Activated CD4-positive, alpha-beta T cell treated with anti-CD3 and anti-CD28 coated beads, Interleukin-2, amount 10 ng/mL, durations not matched to agents 7 days and 5 days (primary cell): ENCODE measurements around the gene GALNT6. TPM values are rescaled to one million over a fixed set of nuclear protein-coding genes. Genes with fewer than 3 reads are reported as not detected.

Experiments
- CTCF ChIA-PET: fragments of 350-600 bp; sonication (Branson Sonifier 250); formaldehyde crosslinking; loops from one replicate; lab custom pipeline; 2021; ENCODE audit warnings: antibody characterized with exemption; lab: Charles Lee
- POLR2A ChIA-PET: fragments of 350-600 bp; sonication (Branson Sonifier 250); formaldehyde crosslinking; loops from one replicate; lab custom pipeline; 2021; ENCODE audit warnings: antibody characterized with exemption; lab: Charles Lee
- DNase-seq: peaks from one replicate; pipeline ENCODE4 v3.0.0-alpha.2; 2020
- H3K27ac Mint-ChIP-seq: one replicate; pipeline ENCODE4 v1.8.0; 2021; ENCODE audit warnings: mild to moderate bottlenecking, moderate library complexity, mixed read lengths
- H3K27me3 Mint-ChIP-seq: one replicate; pipeline ENCODE4 v1.8.0; 2021; ENCODE audit warnings: mixed read lengths
- H3K36me3 Mint-ChIP-seq: one replicate; pipeline ENCODE4 v1.8.0; 2021; ENCODE audit warnings: low read depth, mixed read lengths
- H3K4me1 Mint-ChIP-seq: one replicate; pipeline ENCODE4 v1.8.0; 2021; ENCODE audit warnings: mixed read lengths
- H3K4me3 Mint-ChIP-seq: one replicate; pipeline ENCODE4 v1.8.0; 2021; ENCODE audit warnings: mild to moderate bottlenecking, moderate library complexity, mixed read lengths
- H3K9me3 Mint-ChIP-seq: one replicate; pipeline ENCODE4 v1.8.0; 2021; ENCODE audit warnings: mixed read lengths
- total RNA-seq, 2 experiments: library from RNA; stranded (reverse); gene quantifications; one replicate each; pipeline ENCODE4 v1.2.3, GENCODE V29; 2021

GALNT6 gene
- total RNA-seq, 2 experiments from 2014 or later, result 17.5 to 18.9 TPM

DNA sequence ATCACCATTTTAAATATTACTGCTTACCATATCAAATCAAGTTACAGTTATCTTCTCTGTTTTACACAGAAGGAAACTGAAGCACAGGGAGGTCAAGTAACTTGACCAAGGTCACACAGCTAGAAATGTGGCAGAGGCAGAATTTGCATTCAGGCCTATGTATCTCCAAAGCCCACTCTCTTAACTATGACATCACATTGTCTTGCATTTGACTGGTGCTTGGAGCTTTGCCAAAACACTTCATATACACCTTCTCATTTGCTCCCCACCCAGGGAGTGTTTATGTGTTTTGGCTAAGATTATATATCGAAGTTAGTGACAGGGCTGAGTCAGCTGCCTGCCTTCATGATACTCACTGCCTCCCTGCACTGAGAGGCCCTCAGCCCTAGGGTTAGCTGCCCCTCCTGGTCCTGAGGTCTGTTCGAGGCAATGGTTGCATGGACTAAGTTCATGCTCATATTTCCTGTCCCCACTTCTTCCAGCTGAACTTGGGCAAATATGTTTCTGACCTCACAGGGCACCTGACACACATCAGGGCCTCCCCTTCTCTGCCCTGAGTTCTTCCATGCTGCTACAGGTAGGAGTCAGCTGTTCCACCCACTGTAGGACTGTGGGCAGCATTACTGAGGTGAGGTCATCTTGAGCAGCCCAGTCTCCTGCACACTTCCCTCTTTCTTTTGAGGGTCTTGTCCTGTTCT is 1.8 kb downstream of the GALNT6 start:
- Mint-ChIP-seq H3K27ac (peak overlapping the region; percentile 43), H3K36me3 (peaks cover 2% of the 10 kb centered on the region)
- POLR2A ChIA-PET, result interaction anchor here (0.6 kb wide), 1 partner anchor 66 kb away, joined by 3 read pairs; no protein-coding TSS in a partner anchor

DNA sequence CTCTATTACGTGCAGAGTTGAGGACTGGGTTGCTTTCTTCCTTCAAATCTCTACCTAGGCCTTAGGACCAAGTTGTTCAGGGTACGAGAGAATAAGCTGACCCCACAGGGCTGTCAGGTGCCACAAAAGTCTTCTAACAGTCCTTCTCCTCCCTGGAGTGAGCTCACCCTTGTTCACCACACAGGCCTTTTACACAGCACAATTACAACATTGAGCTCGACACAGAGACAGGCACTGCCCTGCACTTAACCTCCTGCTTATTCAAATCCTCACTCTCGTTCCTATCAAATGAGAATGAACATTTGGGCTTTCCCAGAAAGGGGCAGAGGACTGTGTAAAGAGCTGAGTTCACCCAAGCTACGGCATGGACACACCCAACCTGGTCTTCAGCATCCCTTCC is 2.4 kb downstream of the GALNT6 start:
- ChIA-PET CTCF (interaction anchor here (0.8 kb wide), 1 partner anchor 17 kb away, joined by 4 read pairs; no protein-coding TSS in a partner anchor), POLR2A (no interaction called here)
- DNase-seq, result no peak
- Mint-ChIP-seq H3K27me3 (no peaks in the 10 kb centered on the region), H3K27ac (no peak overlapping the region), H3K36me3 (peaks cover 4% of the 10 kb centered on the region), H3K4me3 (no peak overlapping the region), H3K9me3 (no peaks in the 10 kb centered on the region), H3K4me1 (peaks cover 68% of the 10 kb centered on the region)

More for the DNA sequence above, 1.8 kb downstream of the GALNT6 start:
- Mint-ChIP-seq H3K4me3 (peak overlapping the region; percentile 31), H3K4me1 (peaks cover 68% of the 10 kb centered on the region), H3K9me3 (no peaks in the 10 kb centered on the region), H3K27me3 (no peaks in the 10 kb centered on the region)
- CTCF ChIA-PET, result interaction anchor here (0.8 kb wide), 1 partner anchor 18 kb away, joined by 4 read pairs; no protein-coding TSS in a partner anchor
- no peak for DNase-seq

DNA sequence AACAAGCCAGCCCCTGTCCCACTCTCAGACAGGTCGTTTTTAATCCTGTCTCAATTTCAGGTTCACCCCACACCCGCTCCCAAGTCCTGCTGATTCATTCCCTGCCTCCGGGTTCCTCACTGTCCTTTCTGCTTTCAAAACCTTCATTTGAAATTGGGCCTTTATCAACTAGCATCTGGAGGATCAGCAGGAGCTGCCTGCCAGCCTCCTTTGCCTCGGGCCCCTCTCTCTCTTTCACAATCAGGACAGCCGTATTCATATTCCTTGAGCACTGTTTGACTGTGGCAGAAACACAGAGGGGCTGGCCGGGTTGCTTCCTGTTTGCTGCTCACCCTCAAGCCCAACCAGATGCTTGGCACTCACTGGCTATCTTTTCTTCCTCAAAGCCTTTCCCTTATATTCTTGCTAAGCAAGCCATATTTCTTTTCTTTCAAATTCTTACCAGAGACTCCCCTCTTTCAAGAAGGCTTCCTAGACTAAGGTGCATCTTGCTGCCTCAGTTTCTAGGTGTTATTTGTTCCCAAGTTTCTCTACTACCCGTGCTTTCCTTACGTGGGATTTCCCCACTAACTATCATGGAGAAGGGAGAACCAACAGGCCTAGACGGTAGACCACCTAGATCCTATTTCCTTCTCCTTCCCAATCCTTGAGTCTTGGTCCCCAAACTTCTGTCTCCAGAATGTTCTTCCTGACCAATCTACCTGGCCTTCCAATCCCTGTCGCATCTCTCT is 3.0 kb downstream of the GALNT6 start:
- H3K27me3 Mint-ChIP-seq, result no peaks in the 10 kb centered on the region
- H3K27ac Mint-ChIP-seq, result peak overlapping the region; percentile 41
- H3K36me3 Mint-ChIP-seq, result peaks cover 7% of the 10 kb centered on the region
- ChIA-PET POLR2A (no interaction called here), CTCF (interaction anchor here (0.6 to 0.8 kb wide), 2 partner anchors 9 to 16 kb away, joined by 4 read pairs; no protein-coding TSS in a partner anchor)
- no peak overlapping the region for H3K4me3 Mint-ChIP-seq
- no peaks in the 10 kb centered on the region for H3K9me3 Mint-ChIP-seq
- peaks cover 68% of the 10 kb centered on the region for H3K4me1 Mint-ChIP-seq
- DNase-seq, result no peak

DNA sequence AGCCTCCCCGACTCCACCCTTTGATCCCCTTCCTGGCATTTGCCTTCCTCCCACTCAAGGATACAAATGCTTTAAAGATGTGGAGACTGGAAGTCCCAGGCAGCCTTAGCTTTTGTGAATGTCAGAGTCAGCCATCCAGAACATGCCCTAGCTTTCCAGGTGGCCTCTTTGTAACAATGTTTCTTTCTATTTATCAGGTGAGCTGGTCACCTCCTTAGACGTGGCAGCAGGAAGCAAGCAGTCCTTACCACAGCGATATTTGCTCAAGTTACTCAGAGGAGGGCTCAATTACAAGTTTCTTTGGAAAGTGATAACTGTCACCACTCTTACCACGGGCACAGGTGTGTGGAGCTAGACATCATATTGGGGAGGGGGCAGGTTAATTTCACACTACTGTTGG is 4.9 kb downstream of the GALNT6 start:
- Mint-ChIP-seq H3K27ac (no peak overlapping the region), H3K4me1 (peaks cover 66% of the 10 kb centered on the region), H3K27me3 (no peaks in the 10 kb centered on the region), H3K36me3 (peaks cover 20% of the 10 kb centered on the region), H3K4me3 (no peak overlapping the region), H3K9me3 (no peaks in the 10 kb centered on the region)
- POLR2A ChIA-PET, result no interaction called here
- CTCF ChIA-PET, result interaction anchor here (0.8 to 1.4 kb wide), 3 partner anchors 12 to 45 kb away, joined by 3 to 4 read pairs (median 3); no protein-coding TSS in a partner anchor
- DNase-seq, result no peak

DNA sequence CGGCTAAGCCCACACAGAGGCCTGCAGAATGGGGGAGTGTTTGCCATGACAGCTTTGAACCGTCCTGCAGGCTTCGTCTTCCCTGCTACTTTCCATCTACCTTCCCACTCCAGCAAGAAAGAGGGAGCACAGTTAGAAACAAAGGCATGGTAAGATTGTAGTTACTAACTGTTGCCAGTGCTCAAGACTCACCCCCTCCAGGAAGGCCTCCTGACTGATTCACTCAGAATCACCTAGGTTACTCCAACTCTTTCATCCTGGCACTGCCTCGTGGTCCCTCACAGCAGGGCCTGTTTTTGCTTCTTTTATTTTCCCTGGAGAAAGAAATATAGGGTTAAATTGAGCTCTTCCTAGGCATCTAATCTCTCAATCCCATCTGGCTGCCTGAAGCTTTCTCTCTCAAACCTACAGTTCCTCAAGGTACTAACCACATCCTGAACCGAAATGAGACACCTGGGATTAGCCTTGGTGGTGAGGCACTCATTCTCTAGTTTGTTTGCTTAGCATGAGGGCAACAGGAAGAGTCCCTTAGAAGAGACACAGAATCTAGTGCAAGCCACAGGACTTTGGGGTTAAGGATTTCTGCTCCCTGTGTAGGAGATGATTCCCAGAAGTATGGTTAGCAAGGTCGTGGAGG is 7.8 kb downstream of the GALNT6 start:
- Mint-ChIP-seq H3K4me3 (no peak overlapping the region), H3K27ac (peak overlapping the region; percentile 60), H3K4me1 (peaks cover 44% of the 10 kb centered on the region), H3K9me3 (no peaks in the 10 kb centered on the region), H3K27me3 (no peaks in the 10 kb centered on the region), H3K36me3 (peaks cover 23% of the 10 kb centered on the region)
- ChIA-PET POLR2A (interaction anchor here (0.6 kb wide), 1 partner anchor 364 kb away, joined by 4 read pairs; no protein-coding TSS in a partner anchor), CTCF (interaction anchor here (0.7 to 2.6 kb wide), 4 partner anchors 11 to 14 kb away, joined by 3 to 7 read pairs (median 3); no protein-coding TSS in a partner anchor)
- peak; percentile 20 for DNase-seq

DNA sequence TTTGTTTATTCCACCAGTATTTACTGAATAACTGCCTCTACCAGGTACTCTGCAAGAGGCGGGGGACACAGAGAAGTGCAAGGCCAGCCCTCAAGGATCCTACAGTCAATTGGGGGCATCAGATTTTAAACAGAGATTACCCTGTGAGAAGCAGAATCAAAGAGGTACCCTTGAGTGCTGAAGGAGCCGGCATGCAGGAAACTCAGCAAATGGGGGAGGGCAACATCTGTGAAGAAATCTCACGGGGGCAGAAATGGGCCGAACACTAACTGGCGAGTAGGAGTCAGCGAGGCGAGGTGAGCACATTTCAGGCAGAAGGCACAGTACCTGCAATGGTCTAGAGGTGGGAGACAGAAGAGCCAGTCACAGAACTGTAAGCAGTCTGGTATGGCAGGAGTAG is 9.0 kb downstream of the GALNT6 start:
- Mint-ChIP-seq H3K27ac (peak overlapping the region; percentile 44), H3K27me3 (no peaks in the 10 kb centered on the region), H3K4me3 (no peak overlapping the region), H3K9me3 (no peaks in the 10 kb centered on the region), H3K36me3 (peaks cover 32% of the 10 kb centered on the region), H3K4me1 (peaks cover 38% of the 10 kb centered on the region)
- POLR2A ChIA-PET, result no interaction called here
- CTCF ChIA-PET, result interaction anchor here (0.9 to 2.6 kb wide), 3 partner anchors 10 to 15 kb away, joined by 3 to 7 read pairs (median 3); no protein-coding TSS in a partner anchor
- DNase-seq, result no peak

DNA sequence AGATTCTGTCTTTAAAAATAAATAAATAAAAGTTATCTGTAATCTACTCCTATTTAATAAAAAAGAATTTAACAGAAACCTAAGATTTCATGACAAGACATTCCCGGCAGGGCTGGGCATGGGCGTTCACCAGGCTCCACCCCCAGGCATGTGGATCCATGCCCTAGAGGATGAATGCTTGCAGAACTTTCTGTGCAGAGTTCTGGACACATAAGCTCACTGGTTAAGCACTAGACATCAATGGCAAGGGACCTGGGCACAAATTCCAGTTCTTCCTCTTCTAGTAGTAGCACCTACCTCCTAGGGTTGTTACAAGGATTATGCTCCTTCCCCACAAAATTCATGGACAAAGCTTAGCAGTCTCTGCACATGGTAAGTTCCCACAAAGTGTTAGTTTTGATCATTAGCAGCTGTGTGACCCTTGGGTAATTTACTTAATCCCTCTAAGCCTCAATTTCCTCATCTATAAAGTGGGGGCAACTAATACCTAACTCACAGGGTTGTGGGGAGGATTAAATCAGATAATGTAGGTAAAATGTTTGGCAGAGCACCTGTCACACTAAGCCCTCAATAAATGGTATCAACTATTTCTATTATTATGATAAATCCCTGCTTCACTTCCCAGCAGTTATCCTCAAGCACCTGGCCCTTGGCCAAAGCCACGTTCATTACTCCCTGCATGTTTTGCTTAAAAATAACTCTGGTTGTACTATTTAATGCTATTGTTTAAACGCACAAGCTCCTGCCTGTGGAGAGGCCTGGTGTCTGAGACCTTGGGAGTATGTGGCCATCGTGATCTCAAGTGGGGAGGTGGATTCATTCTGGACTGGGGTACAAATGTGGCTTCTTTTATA is 9.8 kb downstream of the GALNT6 start:
- ChIA-PET CTCF (interaction anchor here (0.9 to 2.6 kb wide), 3 partner anchors 13 to 19 kb away, joined by 3 to 7 read pairs (median 4); no protein-coding TSS in a partner anchor), POLR2A (no interaction called here)
- no peaks in the 10 kb centered on the region for H3K27me3 Mint-ChIP-seq
- no peaks in the 10 kb centered on the region for H3K9me3 Mint-ChIP-seq
- H3K4me1 Mint-ChIP-seq, result peaks cover 33% of the 10 kb centered on the region
- H3K36me3 Mint-ChIP-seq, result peaks cover 36% of the 10 kb centered on the region
- no peak overlapping the region for H3K27ac Mint-ChIP-seq
- H3K4me3 Mint-ChIP-seq, result no peak overlapping the region
- no peak for DNase-seq

DNA sequence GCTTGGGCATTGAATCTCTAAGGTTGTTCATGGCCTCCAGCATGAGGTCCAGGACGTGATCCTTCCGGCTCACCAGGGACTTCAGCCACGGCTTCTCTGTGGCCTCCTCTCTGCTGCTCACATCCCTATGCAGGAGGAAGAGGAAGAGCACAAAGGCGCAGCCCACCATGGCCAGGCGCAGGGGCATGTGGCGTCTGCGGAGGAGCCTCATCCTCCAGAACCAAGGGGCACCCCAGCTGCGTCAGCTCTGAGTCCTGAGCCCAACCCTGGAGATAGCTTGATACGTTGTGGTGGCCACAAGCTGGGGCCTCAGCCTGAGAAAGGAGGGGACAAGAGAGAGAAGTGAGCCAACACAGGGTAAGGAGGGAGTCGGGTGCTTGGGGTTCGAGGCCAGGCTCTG is 11.6 kb downstream of the GALNT6 start:
- ChIA-PET POLR2A (no interaction called here), CTCF (interaction anchor here (1.6 to 2.2 kb wide), 2 partner anchors 10 to 21 kb away, joined by 4 to 6 read pairs; no protein-coding TSS in a partner anchor)
- Mint-ChIP-seq H3K27ac (no peak overlapping the region), H3K4me1 (peaks cover 32% of the 10 kb centered on the region), H3K27me3 (no peaks in the 10 kb centered on the region), H3K36me3 (peaks cover 44% of the 10 kb centered on the region), H3K9me3 (no peaks in the 10 kb centered on the region), H3K4me3 (no peak overlapping the region)
- no peak for DNase-seq

DNA sequence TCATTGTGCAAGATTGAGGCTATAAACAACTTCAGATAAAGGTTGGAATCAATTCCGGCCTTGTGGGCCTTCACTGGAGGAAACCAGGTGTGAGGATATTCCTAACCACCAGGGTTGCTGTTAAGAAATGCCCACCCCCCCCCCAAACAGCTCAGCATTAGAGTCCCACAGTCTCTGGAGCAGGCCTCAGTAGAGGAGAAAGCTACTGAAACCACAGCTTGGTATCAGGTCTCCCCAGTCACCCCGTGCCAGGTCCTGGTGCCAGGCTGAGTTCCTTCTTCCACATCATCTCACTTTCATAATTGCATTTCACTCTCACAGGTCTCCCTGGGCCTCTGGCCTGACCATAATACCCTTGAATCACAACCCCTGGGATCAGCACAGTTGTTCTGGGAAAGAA is 12.5 kb downstream of the GALNT6 start:
- DNase-seq, result no peak
- no peak overlapping the region for H3K4me3 Mint-ChIP-seq
- no peak overlapping the region for H3K27ac Mint-ChIP-seq
- peaks cover 46% of the 10 kb centered on the region for H3K36me3 Mint-ChIP-seq
- peaks cover 29% of the 10 kb centered on the region for H3K4me1 Mint-ChIP-seq
- no peaks in the 10 kb centered on the region for H3K9me3 Mint-ChIP-seq
- CTCF ChIA-PET, result interaction anchor here (0.6 to 2.2 kb wide), 3 partner anchors 9 to 115 kb away, joined by 3 to 6 read pairs (median 4); no protein-coding TSS in a partner anchor
- POLR2A ChIA-PET, result no interaction called here
- no peaks in the 10 kb centered on the region for H3K27me3 Mint-ChIP-seq

DNA sequence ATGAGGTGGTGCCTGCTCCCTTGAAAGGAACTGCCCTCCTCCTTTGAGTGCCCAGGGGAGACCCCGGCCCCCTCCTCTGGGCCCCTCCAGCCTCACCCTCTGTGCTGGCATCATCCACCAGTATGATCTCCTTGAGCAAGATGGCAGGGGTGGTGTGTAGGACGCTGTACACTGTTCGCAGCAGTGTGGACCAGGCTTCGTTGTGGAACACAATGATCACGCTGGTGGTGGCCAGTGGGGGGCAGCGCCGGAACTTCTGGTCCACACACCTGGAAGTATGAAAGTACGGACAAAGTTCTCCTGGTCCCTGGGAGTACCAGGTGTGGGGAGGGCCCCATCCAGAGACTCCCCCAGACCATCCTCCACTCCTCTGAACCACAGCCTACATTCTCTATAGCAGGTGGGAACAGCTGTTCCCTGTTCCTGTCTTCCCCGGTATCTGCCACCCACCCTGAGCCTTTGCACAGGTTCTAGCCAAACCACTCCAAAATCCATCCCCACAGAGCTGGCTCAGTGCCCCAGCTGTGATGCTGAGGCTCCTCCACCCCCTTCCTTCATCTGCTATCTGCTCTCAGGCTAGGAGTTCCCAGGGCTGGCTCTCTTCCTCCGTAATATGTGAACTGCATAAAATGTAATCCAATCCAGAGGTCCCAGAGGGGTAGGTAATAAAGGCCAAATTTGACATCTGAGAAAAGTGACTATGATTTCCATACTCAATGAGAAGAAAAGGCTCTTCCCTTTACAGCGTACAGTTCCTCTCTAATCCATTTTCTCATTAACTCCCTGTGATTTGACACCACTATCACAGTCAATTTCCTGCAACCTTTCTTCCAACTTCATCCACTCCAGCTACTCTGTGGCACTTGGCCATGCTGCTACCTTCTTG is 13.9 kb downstream of the GALNT6 start:
- CTCF ChIA-PET, result interaction anchor here (0.7 to 2.2 kb wide), 3 partner anchors 8 to 13 kb away, joined by 3 to 6 read pairs (median 6); no protein-coding TSS in a partner anchor
- Mint-ChIP-seq H3K4me1 (peaks cover 23% of the 10 kb centered on the region), H3K9me3 (no peaks in the 10 kb centered on the region), H3K36me3 (peaks cover 49% of the 10 kb centered on the region), H3K27me3 (no peaks in the 10 kb centered on the region), H3K4me3 (no peak overlapping the region), H3K27ac (no peak overlapping the region)
- POLR2A ChIA-PET, result no interaction called here
- DNase-seq, result no peak

DNA sequence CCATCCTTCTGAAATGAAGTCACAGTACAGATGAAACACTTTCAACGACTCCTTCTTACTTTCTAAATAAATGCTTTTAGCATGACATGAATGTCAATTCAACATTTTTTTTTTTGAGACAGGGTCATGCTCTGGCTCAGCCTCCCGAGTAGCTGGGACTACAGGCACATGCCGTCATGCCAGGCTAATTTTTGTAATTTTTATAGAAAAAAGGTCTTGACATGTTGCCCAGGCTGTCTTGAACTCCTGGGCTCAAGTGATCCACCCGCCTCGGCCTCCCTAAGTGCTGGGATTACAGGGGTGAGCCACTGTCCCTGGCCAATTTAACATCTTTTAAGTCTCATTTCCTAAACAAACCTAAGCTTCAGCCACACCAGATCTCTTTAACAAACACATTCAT is 16.4 kb downstream of the GALNT6 start:
- Mint-ChIP-seq H3K36me3 (peaks cover 53% of the 10 kb centered on the region), H3K4me1 (peaks cover 37% of the 10 kb centered on the region), H3K9me3 (no peaks in the 10 kb centered on the region), H3K27me3 (peaks cover 2% of the 10 kb centered on the region), H3K27ac (no peak overlapping the region), H3K4me3 (no peak overlapping the region)
- CTCF ChIA-PET, result interaction anchor here (0.6 kb wide), 2 partner anchors 105 to 123 kb away, joined by 4 to 5 read pairs; no protein-coding TSS in a partner anchor
- POLR2A ChIA-PET, result interaction anchor here (0.5 kb wide), 1 partner anchor 69 kb away, joined by 8 read pairs; no protein-coding TSS in a partner anchor
- no peak for DNase-seq
